OCI-LY7 (cell line): ENCODE data around the gene CLSTN2.

ENCODE experiments used
- CTCF ChIP-seq: fragments of 200-600 bp; sonication (generic); conservative IDR thresholded peaks from 2 replicates; pipeline ENCODE4 v1.5.1; 2014; ENCODE audit warnings: mild to moderate bottlenecking, antibody characterized with exemption, low read length, moderate library complexity, mixed read lengths
- EZH2phosphoT487 ChIP-seq: fragments of 200-600 bp; sonication (generic); IDR thresholded peaks from 2 replicates; pipeline ENCODE4 v1.6.1; 2018; ENCODE audit warnings: low read depth, borderline replicate concordance, mild to moderate bottlenecking, mixed run types, antibody characterized with exemption, low read length, moderate library complexity, mixed read lengths

- TF ChIP-seq CTCF (no peak), EZH2phosphoT487 (no peak)
Observed at GRCh38 chr3:140198242-140198641, 263.3 kb downstream of the CLSTN2 start.
